HepG2 (cell line): ENCODE data around the gene TTC6. TPM values are rescaled to one million over a fixed set of nuclear protein-coding genes. Genes with fewer than 3 reads are reported as not detected.

Experiments
- AHR ChIP-seq: IDR thresholded peaks from 2 replicates; pipeline ENCODE4 v1.6.1; 2018; ENCODE audit warnings: missing genetic modification reagents, missing compliant biosample characterization
- CC2D1A ChIP-seq: sonication (generic); formaldehyde crosslinking; IDR thresholded peaks from 2 replicates; pipeline ENCODE4 v1.8.1; 2023; ENCODE audit warnings: mild to moderate bottlenecking, missing genetic modification reagents
- ERF ChIP-seq: IDR thresholded peaks from 2 replicates; pipeline ENCODE4 v1.6.1; 2018; ENCODE audit warnings: missing biosample characterization, missing genetic modification reagents
- ETV6 ChIP-seq: sonication (generic); formaldehyde crosslinking; conservative IDR thresholded peaks from 2 replicates; pipeline ENCODE4 v1.4.0; 2020; ENCODE audit warnings: missing genetic modification reagents
- GABPB1 ChIP-seq: IDR thresholded peaks from 2 replicates; pipeline ENCODE4 v1.6.1; 2016; ENCODE audit warnings: mild to moderate bottlenecking, missing genetic modification reagents, moderate library complexity, missing compliant biosample characterization
- HNRNPH1 ChIP-seq: fragments of 200-400 bp; formaldehyde crosslinking; optimal IDR thresholded peaks from 2 replicates; pipeline ENCODE3; 2017; ENCODE audit warnings: mild to moderate bottlenecking, low read depth, low read length
- MYC ChIP-seq: sonication (generic); formaldehyde crosslinking; IDR thresholded peaks from 2 replicates; pipeline ENCODE4 v1.9.0; 2021; ENCODE audit warnings: missing genetic modification reagents, borderline replicate concordance
- RAD51 ChIP-seq: fragments of 450-650 bp; IDR thresholded peaks from 2 replicates; pipeline ENCODE4 v1.6.1; 2016; ENCODE audit warnings: borderline replicate concordance
- RARG ChIP-seq: sonication (generic); formaldehyde crosslinking; IDR thresholded peaks from 2 replicates; pipeline ENCODE4 v1.4.0; 2020; ENCODE audit warnings: low read depth, mild to moderate bottlenecking, missing genetic modification reagents
- ZFP41 ChIP-seq: sonication (generic); formaldehyde crosslinking; IDR thresholded peaks from 2 replicates; pipeline ENCODE4 v1.4.0; 2020; ENCODE audit warnings: mild to moderate bottlenecking, missing genetic modification reagents, borderline replicate concordance
- ZMAT3 ChIP-seq: sonication (generic); formaldehyde crosslinking; conservative IDR thresholded peaks from 2 replicates; pipeline ENCODE4 v1.7.0; 2021; ENCODE audit warnings: missing genetic modification reagents
- ZNF253 ChIP-seq: sonication (generic); formaldehyde crosslinking; IDR thresholded peaks from 2 replicates; pipeline ENCODE4 v1.8.0; 2022; ENCODE audit warnings: mild to moderate bottlenecking, missing genetic modification reagents, borderline replicate concordance
- ZNF792 ChIP-seq: IDR thresholded peaks from 2 replicates; pipeline ENCODE4 v1.6.1; 2016
- polyA plus RNA-seq, 8 experiments: library from polyadenylated mRNA; depleted of rRNA in 3 of 8; stranded (reverse) in 7 of 8; unstranded in 1 of 8; fragments of >200 nt; fragmentation: Illumina TruSeq in 4 of 8; extraction: Trizol in 4 of 8; gene quantifications; 2 replicates each; pipeline versions ENCODE4 v1.2.1 to v1.2.3, GENCODE V29; 2011 to 2016; ENCODE audit warnings: low read depth in 4 of 8, missing spikeins in 1 of 8, mixed read lengths in 1 of 8; ENCODE audit not compliant: insufficient read depth in 1 of 8
- total RNA-seq, 5 experiments: library from RNA; depleted of rRNA; stranded (reverse); fragments of >200 nt; fragmentation: Illumina TruSeq; extraction: Trizol; gene quantifications; 2 replicates each; pipeline ENCODE4 v1.2.3, GENCODE V29; 2016; ENCODE audit warnings: low read depth in 1 of 5
- TF ChIP-seq, protein P1 (sequence below): sonication (generic); formaldehyde crosslinking; IDR thresholded peaks from 2 replicates; pipeline ENCODE4; 2020; ENCODE audit warnings: missing genetic modification reagents, mild to moderate bottlenecking, borderline replicate concordance
- TF ChIP-seq, protein P2 (sequence below): sonication (generic); formaldehyde crosslinking; IDR thresholded peaks from 2 replicates; pipeline ENCODE4 v1.4.0; 2020; ENCODE audit warnings: missing genetic modification reagents
- TF ChIP-seq, protein P3 (sequence below): sonication (generic); formaldehyde crosslinking; IDR thresholded peaks from 2 replicates; pipeline ENCODE4 v1.8.1; 2023; ENCODE audit warnings: mild to moderate bottlenecking, missing genetic modification reagents
- TF ChIP-seq, protein P4 (sequence below): IDR thresholded peaks from 2 replicates; pipeline ENCODE4 v1.6.1; 2012; ENCODE audit warnings: low read length, improper control_type of control experiment
- TF ChIP-seq, protein P5 (sequence below): sonication (generic); formaldehyde crosslinking; IDR thresholded peaks from 2 replicates; pipeline ENCODE4 v1.4.0; 2020; ENCODE audit warnings: missing genetic modification reagents

TTC6 gene
- total and polyA plus RNA-seq, 2 of the 13 experiments (the other 11 are each of a cell fraction or from before 2014, with no cell fraction given) = 9.3 to 27.4 TPM

DNA sequence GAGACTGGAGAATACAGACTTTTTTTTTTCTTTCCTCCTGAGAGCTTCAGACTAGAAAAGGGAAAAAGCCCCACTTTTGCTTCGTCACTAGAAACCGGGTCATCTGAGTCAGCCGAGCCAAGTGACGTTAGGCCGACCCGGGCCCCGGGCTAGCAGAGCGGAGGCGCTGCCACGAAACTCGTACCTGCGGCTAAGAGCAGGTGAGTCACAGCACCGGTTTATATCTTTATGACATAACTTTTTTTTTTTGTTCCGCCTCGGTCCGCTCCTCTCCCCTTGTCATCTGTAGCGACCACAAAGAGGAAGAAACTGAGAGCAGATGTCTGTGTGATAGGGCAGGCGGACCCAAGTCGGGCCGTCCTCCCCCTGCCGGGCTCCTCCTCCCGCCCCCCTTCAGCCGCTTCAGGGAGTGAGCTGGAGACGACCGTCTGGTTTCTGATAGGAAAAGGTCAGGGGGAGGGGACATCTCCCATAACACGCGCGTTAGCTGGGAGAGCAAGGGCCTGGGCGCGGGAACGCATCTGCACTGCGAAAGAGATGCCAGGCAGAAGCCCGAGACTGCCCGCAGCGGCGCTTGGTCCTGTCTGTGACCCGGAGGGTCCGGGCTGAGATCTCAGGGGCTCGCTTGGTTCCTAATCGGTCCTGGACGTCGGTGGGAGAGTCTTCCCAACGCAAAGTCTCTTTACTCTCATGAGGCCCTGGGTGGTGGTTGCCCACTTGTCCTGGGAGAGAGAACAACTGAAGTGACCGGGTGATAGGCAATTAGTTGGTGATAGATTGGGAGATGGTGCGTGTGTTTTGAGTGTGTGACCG is 586 bp downstream of the TTC6 start (continued):
- TF ChIP-seq ZMAT3 (CRISPR knock-in tag) (peak; percentile 30; the same call in 1 of the 2 replicates), ZFP41 (CRISPR knock-in tag) (peak; percentile 85; the same call in 1 of the 2 replicates), RARG (CRISPR knock-in tag) (peak; percentile 94), MYC (CRISPR knock-in tag) (peak; percentile 97), HNRNPH1 (no peak), ZNF792 (peak; percentile 81; the same call in 1 of the 2 replicates), ETV6 (CRISPR knock-in tag) (peak; percentile 87), AHR (CRISPR knock-in tag) (peak; percentile 95), ERF (peak; percentile 98), RAD51 (no peak), ZNF253 (CRISPR knock-in tag) (no peak; the same call in 1 of the 2 replicates), GABPB1 (CRISPR knock-in tag) (peak; percentile 76), CC2D1A (CRISPR knock-in tag) (no peak)
- TF ChIP-seq, protein P1, sequence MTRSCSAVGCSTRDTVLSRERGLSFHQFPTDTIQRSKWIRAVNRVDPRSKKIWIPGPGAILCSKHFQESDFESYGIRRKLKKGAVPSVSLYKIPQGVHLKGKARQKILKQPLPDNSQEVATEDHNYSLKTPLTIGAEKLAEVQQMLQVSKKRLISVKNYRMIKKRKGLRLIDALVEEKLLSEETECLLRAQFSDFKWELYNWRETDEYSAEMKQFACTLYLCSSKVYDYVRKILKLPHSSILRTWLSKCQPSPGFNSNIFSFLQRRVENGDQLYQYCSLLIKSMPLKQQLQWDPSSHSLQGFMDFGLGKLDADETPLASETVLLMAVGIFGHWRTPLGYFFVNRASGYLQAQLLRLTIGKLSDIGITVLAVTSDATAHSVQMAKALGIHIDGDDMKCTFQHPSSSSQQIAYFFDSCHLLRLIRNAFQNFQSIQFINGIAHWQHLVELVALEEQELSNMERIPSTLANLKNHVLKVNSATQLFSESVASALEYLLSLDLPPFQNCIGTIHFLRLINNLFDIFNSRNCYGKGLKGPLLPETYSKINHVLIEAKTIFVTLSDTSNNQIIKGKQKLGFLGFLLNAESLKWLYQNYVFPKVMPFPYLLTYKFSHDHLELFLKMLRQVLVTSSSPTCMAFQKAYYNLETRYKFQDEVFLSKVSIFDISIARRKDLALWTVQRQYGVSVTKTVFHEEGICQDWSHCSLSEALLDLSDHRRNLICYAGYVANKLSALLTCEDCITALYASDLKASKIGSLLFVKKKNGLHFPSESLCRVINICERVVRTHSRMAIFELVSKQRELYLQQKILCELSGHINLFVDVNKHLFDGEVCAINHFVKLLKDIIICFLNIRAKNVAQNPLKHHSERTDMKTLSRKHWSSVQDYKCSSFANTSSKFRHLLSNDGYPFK (CRISPR knock-in tag) = peak; percentile 95
- TF ChIP-seq, protein P2, sequence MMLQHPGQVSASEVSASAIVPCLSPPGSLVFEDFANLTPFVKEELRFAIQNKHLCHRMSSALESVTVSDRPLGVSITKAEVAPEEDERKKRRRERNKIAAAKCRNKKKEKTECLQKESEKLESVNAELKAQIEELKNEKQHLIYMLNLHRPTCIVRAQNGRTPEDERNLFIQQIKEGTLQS (CRISPR knock-in tag) = peak; percentile 9
- TF ChIP-seq, protein P3, sequence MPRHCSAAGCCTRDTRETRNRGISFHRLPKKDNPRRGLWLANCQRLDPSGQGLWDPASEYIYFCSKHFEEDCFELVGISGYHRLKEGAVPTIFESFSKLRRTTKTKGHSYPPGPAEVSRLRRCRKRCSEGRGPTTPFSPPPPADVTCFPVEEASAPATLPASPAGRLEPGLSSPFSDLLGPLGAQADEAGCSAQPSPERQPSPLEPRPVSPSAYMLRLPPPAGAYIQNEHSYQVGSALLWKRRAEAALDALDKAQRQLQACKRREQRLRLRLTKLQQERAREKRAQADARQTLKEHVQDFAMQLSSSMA = no peak
- TF ChIP-seq, protein P4, sequence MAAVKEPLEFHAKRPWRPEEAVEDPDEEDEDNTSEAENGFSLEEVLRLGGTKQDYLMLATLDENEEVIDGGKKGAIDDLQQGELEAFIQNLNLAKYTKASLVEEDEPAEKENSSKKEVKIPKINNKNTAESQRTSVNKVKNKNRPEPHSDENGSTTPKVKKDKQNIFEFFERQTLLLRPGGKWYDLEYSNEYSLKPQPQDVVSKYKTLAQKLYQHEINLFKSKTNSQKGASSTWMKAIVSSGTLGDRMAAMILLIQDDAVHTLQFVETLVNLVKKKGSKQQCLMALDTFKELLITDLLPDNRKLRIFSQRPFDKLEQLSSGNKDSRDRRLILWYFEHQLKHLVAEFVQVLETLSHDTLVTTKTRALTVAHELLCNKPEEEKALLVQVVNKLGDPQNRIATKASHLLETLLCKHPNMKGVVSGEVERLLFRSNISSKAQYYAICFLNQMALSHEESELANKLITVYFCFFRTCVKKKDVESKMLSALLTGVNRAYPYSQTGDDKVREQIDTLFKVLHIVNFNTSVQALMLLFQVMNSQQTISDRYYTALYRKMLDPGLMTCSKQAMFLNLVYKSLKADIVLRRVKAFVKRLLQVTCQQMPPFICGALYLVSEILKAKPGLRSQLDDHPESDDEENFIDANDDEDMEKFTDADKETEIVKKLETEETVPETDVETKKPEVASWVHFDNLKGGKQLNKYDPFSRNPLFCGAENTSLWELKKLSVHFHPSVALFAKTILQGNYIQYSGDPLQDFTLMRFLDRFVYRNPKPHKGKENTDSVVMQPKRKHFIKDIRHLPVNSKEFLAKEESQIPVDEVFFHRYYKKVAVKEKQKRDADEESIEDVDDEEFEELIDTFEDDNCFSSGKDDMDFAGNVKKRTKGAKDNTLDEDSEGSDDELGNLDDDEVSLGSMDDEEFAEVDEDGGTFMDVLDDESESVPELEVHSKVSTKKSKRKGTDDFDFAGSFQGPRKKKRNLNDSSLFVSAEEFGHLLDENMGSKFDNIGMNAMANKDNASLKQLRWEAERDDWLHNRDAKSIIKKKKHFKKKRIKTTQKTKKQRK = no peak
- TF ChIP-seq, protein P5, sequence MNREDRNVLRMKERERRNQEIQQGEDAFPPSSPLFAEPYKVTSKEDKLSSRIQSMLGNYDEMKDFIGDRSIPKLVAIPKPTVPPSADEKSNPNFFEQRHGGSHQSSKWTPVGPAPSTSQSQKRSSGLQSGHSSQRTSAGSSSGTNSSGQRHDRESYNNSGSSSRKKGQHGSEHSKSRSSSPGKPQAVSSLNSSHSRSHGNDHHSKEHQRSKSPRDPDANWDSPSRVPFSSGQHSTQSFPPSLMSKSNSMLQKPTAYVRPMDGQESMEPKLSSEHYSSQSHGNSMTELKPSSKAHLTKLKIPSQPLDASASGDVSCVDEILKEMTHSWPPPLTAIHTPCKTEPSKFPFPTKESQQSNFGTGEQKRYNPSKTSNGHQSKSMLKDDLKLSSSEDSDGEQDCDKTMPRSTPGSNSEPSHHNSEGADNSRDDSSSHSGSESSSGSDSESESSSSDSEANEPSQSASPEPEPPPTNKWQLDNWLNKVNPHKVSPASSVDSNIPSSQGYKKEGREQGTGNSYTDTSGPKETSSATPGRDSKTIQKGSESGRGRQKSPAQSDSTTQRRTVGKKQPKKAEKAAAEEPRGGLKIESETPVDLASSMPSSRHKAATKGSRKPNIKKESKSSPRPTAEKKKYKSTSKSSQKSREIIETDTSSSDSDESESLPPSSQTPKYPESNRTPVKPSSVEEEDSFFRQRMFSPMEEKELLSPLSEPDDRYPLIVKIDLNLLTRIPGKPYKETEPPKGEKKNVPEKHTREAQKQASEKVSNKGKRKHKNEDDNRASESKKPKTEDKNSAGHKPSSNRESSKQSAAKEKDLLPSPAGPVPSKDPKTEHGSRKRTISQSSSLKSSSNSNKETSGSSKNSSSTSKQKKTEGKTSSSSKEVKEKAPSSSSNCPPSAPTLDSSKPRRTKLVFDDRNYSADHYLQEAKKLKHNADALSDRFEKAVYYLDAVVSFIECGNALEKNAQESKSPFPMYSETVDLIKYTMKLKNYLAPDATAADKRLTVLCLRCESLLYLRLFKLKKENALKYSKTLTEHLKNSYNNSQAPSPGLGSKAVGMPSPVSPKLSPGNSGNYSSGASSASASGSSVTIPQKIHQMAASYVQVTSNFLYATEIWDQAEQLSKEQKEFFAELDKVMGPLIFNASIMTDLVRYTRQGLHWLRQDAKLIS (CRISPR knock-in tag) = no peak
